Uterus (tissue), 2 donors: Measurements from ENCODE around the gene GPR173.

Experiments
- POLR2A ChIP-seq, 2 donors: fragments of 450-650 bp; IDR thresholded peaks; one replicate each; pipeline ENCODE4 v1.6.1; 2016; ENCODE audit warnings: antibody characterized with exemption in 2 of 2, mild to moderate bottlenecking in 1 of 2, moderate library complexity in 1 of 2
- TF ChIP-seq, protein P1 (sequence below), 4 experiments: fragments of 200-600 bp in 2 of 4; fragments of 450-650 bp in 2 of 4; sonication (generic) in 2 of 4; IDR thresholded peaks; one replicate each; pipeline ENCODE4 v1.5.1; 2016 to 2019; ENCODE audit warnings: antibody characterized with exemption in 4 of 4, mild to moderate bottlenecking in 2 of 4, moderate library complexity in 1 of 4

DNA sequence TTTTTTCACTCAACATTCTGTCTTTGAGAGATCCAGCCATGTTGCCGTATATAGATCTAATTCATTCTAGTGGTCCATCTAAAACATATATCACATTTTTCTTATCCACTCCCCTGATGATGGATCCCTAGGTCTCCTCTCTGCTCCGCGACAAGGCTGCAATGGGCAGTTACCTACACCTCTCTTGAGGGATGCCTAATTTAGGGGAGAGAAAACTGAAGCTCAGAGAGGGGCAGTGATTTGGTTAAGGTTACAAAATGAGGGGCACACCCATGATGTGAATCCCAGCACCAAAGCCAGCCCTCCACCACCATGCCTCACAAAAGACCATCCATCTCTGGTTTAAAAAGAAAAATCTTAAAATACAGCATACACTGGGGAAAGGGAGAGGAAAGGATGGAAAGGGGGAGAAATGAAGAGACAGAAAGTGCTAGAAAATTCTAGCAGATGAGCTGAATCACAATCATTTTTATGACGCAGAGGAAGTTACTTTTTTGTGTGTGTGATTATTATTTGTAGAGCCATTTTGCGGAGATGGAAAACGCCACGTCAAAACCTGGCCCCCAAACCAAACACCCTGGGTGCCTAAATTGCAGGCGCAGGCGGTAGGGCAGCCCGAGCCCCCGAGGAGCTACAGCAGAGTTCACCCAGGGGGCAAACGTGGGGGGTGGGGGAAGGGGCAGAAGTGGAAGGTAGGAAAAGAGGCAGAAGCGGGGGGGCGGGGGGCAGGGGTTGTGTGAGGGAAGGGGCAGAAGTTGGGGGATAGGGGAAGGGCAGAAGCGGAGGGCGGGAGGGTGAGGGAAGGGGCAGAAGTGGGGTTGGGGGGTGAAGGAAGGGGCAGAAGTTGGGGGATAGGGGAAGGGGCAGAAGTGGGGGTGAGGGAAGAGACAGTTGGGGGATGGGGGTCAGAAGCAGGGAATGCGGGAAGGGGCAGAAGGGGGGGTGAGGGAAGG lies 32.3 kb downstream of the GPR173 start:
- TF ChIP-seq, protein P1, sequence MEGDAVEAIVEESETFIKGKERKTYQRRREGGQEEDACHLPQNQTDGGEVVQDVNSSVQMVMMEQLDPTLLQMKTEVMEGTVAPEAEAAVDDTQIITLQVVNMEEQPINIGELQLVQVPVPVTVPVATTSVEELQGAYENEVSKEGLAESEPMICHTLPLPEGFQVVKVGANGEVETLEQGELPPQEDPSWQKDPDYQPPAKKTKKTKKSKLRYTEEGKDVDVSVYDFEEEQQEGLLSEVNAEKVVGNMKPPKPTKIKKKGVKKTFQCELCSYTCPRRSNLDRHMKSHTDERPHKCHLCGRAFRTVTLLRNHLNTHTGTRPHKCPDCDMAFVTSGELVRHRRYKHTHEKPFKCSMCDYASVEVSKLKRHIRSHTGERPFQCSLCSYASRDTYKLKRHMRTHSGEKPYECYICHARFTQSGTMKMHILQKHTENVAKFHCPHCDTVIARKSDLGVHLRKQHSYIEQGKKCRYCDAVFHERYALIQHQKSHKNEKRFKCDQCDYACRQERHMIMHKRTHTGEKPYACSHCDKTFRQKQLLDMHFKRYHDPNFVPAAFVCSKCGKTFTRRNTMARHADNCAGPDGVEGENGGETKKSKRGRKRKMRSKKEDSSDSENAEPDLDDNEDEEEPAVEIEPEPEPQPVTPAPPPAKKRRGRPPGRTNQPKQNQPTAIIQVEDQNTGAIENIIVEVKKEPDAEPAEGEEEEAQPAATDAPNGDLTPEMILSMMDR (IDR thresholded peaks at IDR 0.05), result no peak
- TF ChIP-seq POLR2A (IDR thresholded peaks at IDR 0.05), result no peak
